ENCODE results near the gene SPATA18.

Gene SPATA18, protein sequence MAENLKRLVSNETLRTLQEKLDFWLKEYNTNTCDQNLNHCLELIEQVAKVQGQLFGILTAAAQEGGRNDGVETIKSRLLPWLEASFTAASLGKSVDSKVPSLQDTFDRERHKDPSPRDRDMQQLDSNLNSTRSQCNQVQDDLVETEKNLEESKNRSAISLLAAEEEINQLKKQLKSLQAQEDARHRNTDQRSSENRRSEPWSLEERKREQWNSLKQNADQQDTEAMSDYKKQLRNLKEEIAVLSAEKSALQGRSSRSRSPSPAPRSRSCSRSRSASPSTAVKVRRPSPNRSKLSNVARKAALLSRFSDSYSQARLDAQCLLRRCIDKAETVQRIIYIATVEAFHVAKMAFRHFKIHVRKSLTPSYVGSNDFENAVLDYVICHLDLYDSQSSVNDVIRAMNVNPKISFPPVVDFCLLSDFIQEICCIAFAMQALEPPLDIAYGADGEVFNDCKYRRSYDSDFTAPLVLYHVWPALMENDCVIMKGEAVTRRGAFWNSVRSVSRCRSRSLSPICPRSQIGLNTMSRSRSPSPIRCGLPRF

DNA sequence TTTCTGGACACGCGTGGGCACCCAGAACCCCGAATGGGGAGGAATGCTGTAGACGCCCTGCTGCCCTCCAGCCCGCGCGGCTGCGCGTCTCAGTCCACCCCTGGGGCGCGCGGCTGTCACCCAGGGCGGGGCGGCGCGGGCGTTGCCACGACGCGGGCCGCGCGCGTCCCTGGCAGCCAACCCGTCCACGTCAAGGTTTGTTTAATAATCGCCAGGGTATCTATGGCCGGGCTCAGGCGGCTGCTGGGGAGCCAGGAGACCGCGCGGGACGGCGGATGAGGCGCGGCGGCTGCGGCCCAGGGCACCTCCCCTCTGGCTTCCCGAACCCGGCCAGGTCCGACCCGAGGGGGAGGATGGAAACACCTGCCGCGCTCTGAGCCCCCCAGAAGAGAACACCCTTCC is at the start of gene SPATA18:
SPATA18 (plus strand) TSS at position 92 of the 402 bp plus-strand sequence. CDS start 401 bp downstream, outside the sequence.
- peak within 1 kb of the TSS; percentile 62 for H3K4me3 ChIP-seq (ENCODE audit: low read depth, low read length)
- DNase-seq (ENCODE audit: low read depth) = peak; percentile 9
- TF ChIP-seq, protein P1, sequence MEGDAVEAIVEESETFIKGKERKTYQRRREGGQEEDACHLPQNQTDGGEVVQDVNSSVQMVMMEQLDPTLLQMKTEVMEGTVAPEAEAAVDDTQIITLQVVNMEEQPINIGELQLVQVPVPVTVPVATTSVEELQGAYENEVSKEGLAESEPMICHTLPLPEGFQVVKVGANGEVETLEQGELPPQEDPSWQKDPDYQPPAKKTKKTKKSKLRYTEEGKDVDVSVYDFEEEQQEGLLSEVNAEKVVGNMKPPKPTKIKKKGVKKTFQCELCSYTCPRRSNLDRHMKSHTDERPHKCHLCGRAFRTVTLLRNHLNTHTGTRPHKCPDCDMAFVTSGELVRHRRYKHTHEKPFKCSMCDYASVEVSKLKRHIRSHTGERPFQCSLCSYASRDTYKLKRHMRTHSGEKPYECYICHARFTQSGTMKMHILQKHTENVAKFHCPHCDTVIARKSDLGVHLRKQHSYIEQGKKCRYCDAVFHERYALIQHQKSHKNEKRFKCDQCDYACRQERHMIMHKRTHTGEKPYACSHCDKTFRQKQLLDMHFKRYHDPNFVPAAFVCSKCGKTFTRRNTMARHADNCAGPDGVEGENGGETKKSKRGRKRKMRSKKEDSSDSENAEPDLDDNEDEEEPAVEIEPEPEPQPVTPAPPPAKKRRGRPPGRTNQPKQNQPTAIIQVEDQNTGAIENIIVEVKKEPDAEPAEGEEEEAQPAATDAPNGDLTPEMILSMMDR (IDR thresholded peaks at IDR 0.05; ENCODE audit: insufficient read depth, low read depth, low read length, missing control alignments) = no peak

DNA sequence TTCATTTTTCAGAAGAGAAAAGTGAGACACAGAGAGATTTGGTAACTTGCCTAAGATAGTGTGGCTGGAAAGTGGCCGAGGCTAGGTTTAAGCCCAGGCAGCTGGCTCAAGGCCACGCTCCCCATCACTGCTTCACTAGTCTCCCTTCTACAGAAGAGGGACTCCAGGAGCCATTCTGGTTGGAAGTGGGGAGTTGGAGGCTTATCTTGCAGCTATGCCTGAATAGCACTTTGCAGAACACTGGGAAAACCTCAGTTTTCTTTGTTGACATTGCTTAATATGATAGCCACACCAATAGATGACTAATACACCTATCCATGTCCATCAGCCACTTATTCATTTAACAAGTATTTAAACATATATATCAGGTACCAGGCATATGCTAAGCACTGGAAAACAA is 49.5 kb upstream of the SPATA18 start:
- no peak for DNase-seq (ENCODE audit: low read depth)
- TF ChIP-seq, protein P1 (IDR thresholded peaks at IDR 0.05; ENCODE audit: insufficient read depth, low read depth, low read length, missing control alignments) = no peak

DNA sequence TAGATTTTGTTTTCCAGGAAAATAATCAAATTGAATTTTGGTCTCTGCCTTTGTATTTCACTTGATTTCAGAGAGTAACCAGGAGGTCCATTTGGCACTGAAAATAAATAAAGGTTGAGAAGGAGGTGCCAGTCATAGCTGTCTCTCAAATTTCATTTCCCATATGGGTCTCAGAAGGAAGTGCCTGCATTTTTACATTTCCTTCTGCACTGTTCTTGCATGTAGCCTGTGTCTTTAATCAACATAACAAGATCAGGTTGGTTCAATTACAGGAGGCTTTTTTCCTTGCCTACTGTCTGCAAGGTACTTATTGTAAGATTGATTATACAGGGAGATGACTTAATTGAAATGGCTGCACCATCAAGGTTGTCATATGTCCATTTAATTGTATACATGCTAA is 46.7 kb upstream of the SPATA18 start:
- TF ChIP-seq, protein P1 (IDR thresholded peaks at IDR 0.05; ENCODE audit: insufficient read depth, low read depth, low read length, missing control alignments) = no peak
- no peak overlapping the region for H3K4me3 ChIP-seq (ENCODE audit: low read depth, low read length)
- DNase-seq (ENCODE audit: low read depth) = no peak

More for the DNA sequence above, 49.5 kb upstream of the SPATA18 start:
- H3K4me3 ChIP-seq (ENCODE audit: low read depth, low read length) = no peak overlapping the region

DNA sequence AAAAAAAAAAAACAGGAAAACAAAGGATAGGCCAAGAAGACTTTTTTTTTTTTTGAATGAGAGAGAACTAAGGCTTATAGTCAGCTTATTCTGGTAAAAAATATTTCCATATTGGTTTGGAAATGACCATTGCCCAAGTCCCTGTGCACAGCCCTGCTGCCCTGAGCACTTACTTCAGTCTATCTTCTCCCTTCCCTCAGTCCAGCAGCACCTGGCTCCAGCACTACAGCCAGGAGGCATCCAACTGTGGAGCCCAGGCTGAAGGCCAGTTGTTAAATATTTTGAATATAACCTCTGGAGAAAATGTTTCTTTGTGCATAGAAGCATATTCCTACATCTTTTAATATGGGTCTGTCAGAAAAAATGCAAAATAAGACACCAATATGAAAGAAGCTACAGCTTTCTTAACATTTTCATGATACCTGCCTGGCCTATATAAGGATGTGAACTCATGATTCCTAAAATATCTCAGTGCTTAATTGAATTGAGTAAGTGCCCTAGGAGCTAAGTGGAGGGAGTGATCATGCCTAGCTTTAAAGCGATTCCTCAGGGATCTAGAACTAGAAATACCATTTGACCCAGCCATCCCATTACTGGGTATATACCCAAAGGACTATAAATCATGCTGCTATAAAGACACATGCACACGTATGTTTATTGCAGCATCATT is 45.4 kb upstream of the SPATA18 start:
- TF ChIP-seq, protein P1 (IDR thresholded peaks at IDR 0.05; ENCODE audit: insufficient read depth, low read depth, low read length, missing control alignments) = no peak
- H3K4me3 ChIP-seq (ENCODE audit: low read depth, low read length) = no peak overlapping the region
- no peak for DNase-seq (ENCODE audit: low read depth)

DNA sequence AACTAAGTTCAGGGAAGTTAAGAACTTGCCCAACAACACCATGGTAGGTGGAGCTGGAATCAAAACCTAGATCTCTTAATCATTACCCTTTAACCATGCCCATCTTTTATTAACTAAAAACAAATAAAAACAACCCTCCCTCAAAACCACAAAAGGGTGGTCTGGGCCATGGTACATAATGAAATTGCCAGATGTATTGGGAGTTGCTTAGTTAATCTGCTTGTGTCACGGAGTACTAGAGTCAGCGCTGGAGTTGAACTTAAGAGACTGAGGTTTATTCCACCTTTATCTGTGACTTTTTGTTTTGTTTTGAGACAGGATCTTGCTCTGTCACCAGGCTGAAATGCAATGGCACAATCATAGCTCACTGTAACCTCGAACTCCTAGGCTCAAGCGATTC is 44.2 kb upstream of the SPATA18 start:
- no peak overlapping the region for H3K4me3 ChIP-seq (ENCODE audit: low read depth, low read length)
- TF ChIP-seq, protein P1 (IDR thresholded peaks at IDR 0.05; ENCODE audit: insufficient read depth, low read depth, low read length, missing control alignments) = no peak
- DNase-seq (ENCODE audit: low read depth) = no peak

DNA sequence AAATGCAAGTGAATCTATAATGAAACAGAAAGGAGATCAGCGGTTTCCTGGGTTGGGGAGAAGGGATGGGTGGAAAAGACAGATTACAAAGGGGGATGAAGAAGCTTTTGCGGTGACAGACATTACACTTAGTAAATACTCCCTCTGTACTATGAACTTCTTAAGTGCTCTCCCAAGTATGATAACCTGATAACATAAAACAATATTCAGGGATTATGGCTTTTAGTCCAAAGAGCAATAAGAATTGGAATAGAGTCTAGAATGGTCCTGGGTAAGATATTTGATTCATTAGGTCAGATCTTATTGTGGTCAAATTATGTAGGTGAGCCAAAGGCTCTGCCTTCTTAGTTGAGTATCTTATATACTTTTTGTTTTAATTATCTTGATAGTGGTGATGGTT is 40.1 kb upstream of the SPATA18 start:
- DNase-seq (ENCODE audit: low read depth) = no peak
- TF ChIP-seq, protein P1 (IDR thresholded peaks at IDR 0.05; ENCODE audit: insufficient read depth, low read depth, low read length, missing control alignments) = no peak
- no peak overlapping the region for H3K4me3 ChIP-seq (ENCODE audit: low read depth, low read length)

Measured in GM12865 (cell line).